Gastroesophageal sphincter (tissue), 4 donors: ENCODE results near the gene POMP. TPM values are rescaled to one million over a fixed set of nuclear protein-coding genes. Genes with fewer than 3 reads are reported as not detected.
A peak's percentile ranks its signal among the peaks of the same experiment; 100 is the strongest.

ENCODE experiments used
- ATAC-seq: fragments of 150-250 bp; one replicate; pipeline ENCODE4 v1.9.1; 2016; ENCODE audit warnings: mild to moderate bottlenecking, moderate library complexity
- H3K27ac ChIP-seq, 4 donors: fragments of 200-600 bp; sonication (generic) in 3 of 4; 1 replicate in 3 of 4; 2 replicates in 1 of 4; pipeline ENCODE4 v1.5.1; 2016 to 2019
- H3K27me3 ChIP-seq: fragments of 200-600 bp; sonication (generic); one replicate; pipeline ENCODE4 v1.5.1; 2019
- H3K36me3 ChIP-seq, 2 donors: fragments of 200-600 bp; sonication (generic); one replicate each; pipeline ENCODE4 v1.5.1; 2019; ENCODE audit warnings: control low read depth in 1 of 2
- H3K4me1 ChIP-seq, 3 donors: fragments of 200-600 bp; sonication (generic); 1 replicate in 2 of 3; 2 replicates in 1 of 3; pipeline ENCODE4 v1.5.1; 2016 to 2019; ENCODE audit warnings: control low read depth in 2 of 3
- H3K4me3 ChIP-seq, 2 donors: fragments of 200-600 bp; sonication (generic); one replicate each; pipeline ENCODE4 v1.5.1; 2019; ENCODE audit warnings: mild to moderate bottlenecking in 1 of 2, moderate library complexity in 1 of 2
- H3K9me3 ChIP-seq, 3 donors: fragments of 200-600 bp; sonication (generic); one replicate each; pipeline ENCODE4 v1.5.1; 2017 to 2019; ENCODE audit warnings: control low read depth in 2 of 3
- CTCF ChIP-seq, 4 experiments: fragments of 200-600 bp in 2 of 4; fragments of 450-650 bp in 2 of 4; sonication (generic) in 1 of 4; IDR thresholded peaks; one replicate each; pipeline ENCODE4 v1.5.1; 2017 to 2019; ENCODE audit warnings: antibody characterized with exemption in 4 of 4, mild to moderate bottlenecking in 2 of 4, moderate library complexity in 2 of 4
- EP300 ChIP-seq: sonication (generic); formaldehyde crosslinking; IDR thresholded peaks from one replicate; pipeline ENCODE4 v1.6.1; 2017; ENCODE audit warnings: antibody characterized with exemption, mild to moderate bottlenecking
- POLR2A ChIP-seq, 2 donors: fragments of 450-650 bp; IDR thresholded peaks; one replicate each; pipeline ENCODE4 v1.6.1; 2017; ENCODE audit warnings: antibody characterized with exemption in 2 of 2, mild to moderate bottlenecking in 2 of 2, moderate library complexity in 1 of 2
- POLR2AphosphoS5 ChIP-seq: sonication (generic); formaldehyde crosslinking; IDR thresholded peaks from one replicate; pipeline ENCODE4 v1.6.1; 2017; ENCODE audit warnings: antibody characterized with exemption
- WGBS, 2 donors: methylation state at CpG; one replicate each; pipeline ENCODE4 v1.1.5; 2018; ENCODE audit warnings: low coverage in 1 of 2; 5-methylcytosine and 5-hydroxymethylcytosine counted together
- small RNA-seq, 4 donors: library from RNA; depleted of rRNA; stranded (forward); fragments of <200 nt; gene quantifications; one replicate each; pipeline ENCODE3, GENCODE V24; 2016
- total RNA-seq, 4 donors: library from RNA; depleted of rRNA; stranded (reverse); fragments of >200 nt; gene quantifications; one replicate each; pipeline ENCODE4 v1.1.0, GENCODE V29; 2016

Gene POMP
- total RNA-seq, 4 donors from 2014 or later = 47.6 to 71.6 (median 60.1) TPM

GRCh38 chr13:28718543-28719226, 59.8 kb downstream of the POMP start, which contains the start of gene SLC46A3:
Gene SLC46A3 (minus strand): TSS chr13:28718970. CDS start chr13:28717998, 972 bp downstream.
- Histone ChIP-seq H3K36me3 (no peaks in the 10 kb centered on the region), H3K9me3 (no peaks in the 10 kb centered on the region), H3K4me3 (peak within 1 kb of the TSS; percentile 66 to 81), H3K27ac (peak within 1 kb of the TSS; percentile 90 to 97 (median 96)), H3K27me3 (no peaks in the 10 kb centered on the region), H3K4me1 (peaks cover 0 to 28% (median 6%) of the 10 kb centered on the region in 3 donors)
- ATAC-seq = peak; percentile 99
- TF ChIP-seq POLR2AphosphoS5 = peak; percentile 79
- peak in 3 of 4 experiments; percentile 24 to 36 (median 34) for TF ChIP-seq CTCF (IDR thresholded peaks at IDR 0.05)
- peak; percentile 83 to 84 for TF ChIP-seq POLR2A (IDR thresholded peaks at IDR 0.05)
- no peak for TF ChIP-seq EP300
- no CpG with 5 or more reads among the region's 78 CpGs for WGBS, 2 donors

DNA sequence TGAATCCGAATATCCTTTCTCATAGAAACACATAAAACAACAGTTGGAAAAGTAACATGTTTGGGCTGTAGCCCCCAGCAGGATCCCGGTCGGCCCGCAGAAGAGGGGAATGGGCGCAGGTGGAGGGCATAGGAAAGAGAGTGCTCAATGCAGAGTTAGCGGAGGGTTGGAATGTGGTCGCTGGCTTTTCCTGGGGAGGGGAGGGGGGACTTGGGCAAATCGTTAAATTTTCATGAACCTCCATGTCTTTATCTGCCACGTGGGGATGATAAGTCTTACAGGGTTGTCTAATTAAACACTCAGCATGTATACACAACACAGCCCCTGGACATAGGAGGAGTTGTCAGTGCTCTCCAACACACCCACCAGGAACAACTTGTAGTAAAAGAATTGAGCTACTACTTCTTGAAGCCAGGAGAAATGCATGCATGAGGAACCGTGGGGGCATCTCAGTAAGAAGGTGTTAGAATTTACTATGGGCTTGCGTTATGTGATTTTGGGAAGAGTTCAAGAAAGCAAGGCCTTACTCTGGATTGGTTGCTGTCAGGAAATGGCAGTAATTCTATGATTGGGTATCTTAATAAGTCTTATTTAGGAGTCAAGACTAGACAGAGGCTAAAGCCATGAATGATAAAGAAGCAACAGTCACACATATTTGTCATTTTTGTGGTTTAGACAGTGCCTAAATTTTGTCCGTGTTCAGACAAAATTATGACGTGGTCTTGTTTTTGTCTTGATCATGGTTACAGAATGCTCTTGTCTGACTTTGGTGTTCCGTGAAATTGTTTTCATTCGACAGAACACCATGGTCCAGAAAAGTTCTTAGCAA, 60.5 kb downstream of the POMP start:
- Histone ChIP-seq H3K9me3 (no peaks in the 10 kb centered on the region), H3K4me3 (peak overlapping the region; percentile 33 to 81), H3K27me3 (no peaks in the 10 kb centered on the region), H3K36me3 (no peaks in the 10 kb centered on the region), H3K27ac (peak overlapping the region; percentile 5 to 97 (median 96)), H3K4me1 (peaks cover 0 to 28% (median 6%) of the 10 kb centered on the region in 3 donors)
- TF ChIP-seq EP300 (no peak), POLR2A (IDR thresholded peaks at IDR 0.05) (no peak), POLR2AphosphoS5 (no peak), CTCF (IDR thresholded peaks at IDR 0.05) (no peak)
- ATAC-seq = no peak
- 38 to 45% methylated on average over 8 to 9 of the region's 15 CpGs for WGBS, 2 donors

DNA sequence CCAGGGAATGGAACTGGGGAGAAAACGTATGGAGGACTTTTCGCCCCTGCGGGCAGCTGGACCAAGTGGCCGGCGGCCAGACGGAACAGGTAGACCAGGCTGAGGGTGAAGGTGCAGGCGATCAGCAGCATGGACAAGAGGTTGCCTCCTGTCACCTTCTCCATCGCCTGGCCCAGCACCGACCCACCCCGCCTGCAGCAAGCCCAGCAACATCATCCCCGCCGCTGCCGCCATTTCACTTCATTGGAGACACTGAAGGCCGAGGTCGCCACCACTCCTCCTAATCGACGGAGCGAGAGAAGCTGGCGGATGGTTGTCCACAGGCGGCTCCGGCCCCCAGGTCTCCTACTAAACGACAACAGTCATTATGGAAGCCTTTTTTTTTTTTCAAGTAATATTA, 64.9 kb downstream of the POMP start:
- peaks cover 0 to 6% (median 0%) of the 10 kb centered on the region in 3 donors for H3K4me1 ChIP-seq
- TF ChIP-seq POLR2A (IDR thresholded peaks at IDR 0.05) = no peak
- H3K4me3 ChIP-seq = no peak overlapping the region
- H3K9me3 ChIP-seq = no peaks in the 10 kb centered on the region
- no peaks in the 10 kb centered on the region for H3K27me3 ChIP-seq
- H3K27ac ChIP-seq = no peak overlapping the region
- no peaks in the 10 kb centered on the region for H3K36me3 ChIP-seq
- ATAC-seq = no peak
- WGBS, 2 donors = 93 to 94% methylated on average over 3 to 14 of the region's 22 CpGs

GRCh38 chr13:28725046-28725610, 66.2 kb downstream of the POMP start:
- no peak for TF ChIP-seq EP300
- TF ChIP-seq POLR2AphosphoS5 = no peak
- Histone ChIP-seq H3K27me3 (no peaks in the 10 kb centered on the region), H3K4me1 (no peaks in the 10 kb centered on the region), H3K27ac (no peak overlapping the region), H3K4me3 (no peak overlapping the region), H3K9me3 (no peaks in the 10 kb centered on the region), H3K36me3 (no peaks in the 10 kb centered on the region)
- WGBS, 2 donors = 67 to 84% methylated on average over 3 of the region's 3 CpGs
- ATAC-seq = no peak

Small RNA genes within 50 kb of the gene (small RNA-seq; reads per million reads assigned to genes)
- gene RF00019 (0 reads per million in 4 donors), gene RNU6-53P (0 reads per million in 4 donors)

Other genes starting within 250 kb of the POMP start
- gene FLT1, start 164.0 kb upstream of the POMP start, total RNA-seq = 10 to 100 TPM; 11.1 to 37.9 (median 21.7) TPM
- gene SLC46A3, start 59.8 kb downstream of the POMP start, total RNA-seq = 10 to 100 TPM in 3 of 4 donors, 1 to 10 TPM in 1; 8.3 to 20.7 (median 12.0) TPM
- 10 to 100 TPM in 3 of 4 donors, under 1 TPM in 1; 0.67 to 36.7 (median 18.4) TPM for gene MTUS2, start 161.2 kb downstream of the POMP start, total RNA-seq